ENCODE results near the gene CDC42BPB.

DNA sequence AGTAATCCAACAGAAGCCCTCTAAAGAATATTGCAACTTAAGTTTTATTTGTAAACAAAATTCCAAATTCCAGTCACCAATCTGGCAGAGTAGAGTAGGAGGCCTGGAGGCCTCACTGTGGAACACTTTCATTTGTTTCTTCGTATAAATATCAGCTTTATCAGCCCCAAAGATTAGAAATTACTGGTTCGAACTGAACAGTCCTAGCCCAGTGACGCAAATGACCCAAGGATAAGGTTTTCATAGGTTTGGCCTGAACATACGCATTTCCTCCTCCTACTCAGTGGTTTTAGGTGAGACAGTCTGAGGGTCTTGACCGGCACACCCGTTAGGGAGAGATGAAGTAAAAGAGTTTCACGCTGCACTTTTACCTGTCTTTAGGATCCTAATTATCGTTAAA lies 1.7 kb downstream of the CDC42BPB start:
- TF ChIP-seq POLR2A (IDR thresholded peaks at IDR 0.05), result no peak
- TF ChIP-seq, protein P1, sequence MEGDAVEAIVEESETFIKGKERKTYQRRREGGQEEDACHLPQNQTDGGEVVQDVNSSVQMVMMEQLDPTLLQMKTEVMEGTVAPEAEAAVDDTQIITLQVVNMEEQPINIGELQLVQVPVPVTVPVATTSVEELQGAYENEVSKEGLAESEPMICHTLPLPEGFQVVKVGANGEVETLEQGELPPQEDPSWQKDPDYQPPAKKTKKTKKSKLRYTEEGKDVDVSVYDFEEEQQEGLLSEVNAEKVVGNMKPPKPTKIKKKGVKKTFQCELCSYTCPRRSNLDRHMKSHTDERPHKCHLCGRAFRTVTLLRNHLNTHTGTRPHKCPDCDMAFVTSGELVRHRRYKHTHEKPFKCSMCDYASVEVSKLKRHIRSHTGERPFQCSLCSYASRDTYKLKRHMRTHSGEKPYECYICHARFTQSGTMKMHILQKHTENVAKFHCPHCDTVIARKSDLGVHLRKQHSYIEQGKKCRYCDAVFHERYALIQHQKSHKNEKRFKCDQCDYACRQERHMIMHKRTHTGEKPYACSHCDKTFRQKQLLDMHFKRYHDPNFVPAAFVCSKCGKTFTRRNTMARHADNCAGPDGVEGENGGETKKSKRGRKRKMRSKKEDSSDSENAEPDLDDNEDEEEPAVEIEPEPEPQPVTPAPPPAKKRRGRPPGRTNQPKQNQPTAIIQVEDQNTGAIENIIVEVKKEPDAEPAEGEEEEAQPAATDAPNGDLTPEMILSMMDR (IDR thresholded peaks at IDR 0.05 in 4 of 5, conservative IDR thresholded peaks at IDR 0.05 in 1 of 5), result no peak

Measured in gastrocnemius medialis (tissue), 4 donors.